A549 (cell line): ENCODE results near the gene C10orf67. TPM values are rescaled to one million over a fixed set of nuclear protein-coding genes. Genes with fewer than 3 reads are reported as not detected.

Source experiments
- ATAC-seq, 2 experiments: fragments of 200-7000 bp in 1 of 2; fragments of >200 bp in 1 of 2; cut with Nextera tagmentation in 1 of 2; cut with Tn5 transposase in 1 of 2; 3 replicates each; pipeline versions ENCODE4 v1.8.0 to v1.9.1; 2018 to 2020; ENCODE audit warnings: mild to moderate bottlenecking in 1 of 2, moderate library complexity in 1 of 2
- CTCF ChIA-PET: fragments of 300-600 bp; sonication (Branson Sonifier 250); formaldehyde crosslinking; extraction: SDS; loops from one replicate; lab custom pipeline; 2021; ENCODE audit warnings: antibody characterized with exemption, inconsistent platforms; lab: Yijun Ruan, JAX
- POLR2A ChIA-PET: fragments of 350-600 bp; formaldehyde crosslinking; extraction: SDS; loops from one replicate; lab custom pipeline; 2021; ENCODE audit warnings: antibody characterized with exemption, inconsistent platforms; lab: Yijun Ruan, JAX
- DNase-seq, 2 experiments: peaks; one replicate each; pipeline versions ENCODE4 v3.0.0 to v3.0.0-alpha.2; 2011 to 2016; ENCODE audit warnings: low read depth in 1 of 2, low spot score in 1 of 2
- FAIRE-seq: peaks from 2 replicates; lab custom pipeline; 2011; peaks lifted over from hg19 to GRCh38; lab: Jason Lieb, UNC
- H3K27ac ChIP-seq, 2 experiments: fragments of >200 bp; sonication (Bioruptor Twin); formaldehyde crosslinking; 3 replicates each; pipeline ENCODE4 v1.5.1; 2016 to 2017
- H3K4me1 ChIP-seq: fragments of >200 bp; sonication (Bioruptor Twin); formaldehyde crosslinking; 3 replicates; pipeline ENCODE4 v1.6.1; 2016
- H3K4me2 ChIP-seq: fragments of >200 bp; sonication (Bioruptor Twin); formaldehyde crosslinking; 3 replicates; pipeline ENCODE4 v1.6.1; 2016
- H3K4me3 ChIP-seq: fragments of >200 bp; sonication (Bioruptor Twin); formaldehyde crosslinking; 3 replicates; pipeline ENCODE4 v1.5.1; 2016
- H3K9me3 ChIP-seq: fragments of >200 bp; sonication (Bioruptor Twin); formaldehyde crosslinking; 3 replicates; pipeline ENCODE4 v1.6.1; 2016
- BHLHE40 ChIP-seq: IDR thresholded peaks from 2 replicates; pipeline ENCODE4 v1.6.1; 2012; ENCODE audit warnings: low read depth, low read length, inconsistent platforms
- CBX2 ChIP-seq: fragments of 200-600 bp; sonication (generic); IDR thresholded peaks from 2 replicates; pipeline ENCODE4 v1.6.1; 2016; ENCODE audit warnings: low read depth, mild to moderate bottlenecking, borderline replicate concordance
- CHD4 ChIP-seq: fragments of 200-600 bp; sonication (generic); IDR thresholded peaks from 2 replicates; pipeline ENCODE4 v1.6.1; 2016; ENCODE audit warnings: antibody characterized with exemption, mild to moderate bottlenecking, borderline replicate concordance
- EHMT2 ChIP-seq: fragments of 200-600 bp; sonication (generic); IDR thresholded peaks from 2 replicates; pipeline ENCODE4 v1.6.1; 2016; ENCODE audit warnings: antibody characterized with exemption, low read depth, mild to moderate bottlenecking, moderate library complexity
- EP300 ChIP-seq, 2 experiments: fragments of >200 bp; sonication (Bioruptor Twin); formaldehyde crosslinking; IDR thresholded peaks; 2 replicates in 1 of 2; 3 replicates in 1 of 2; pipeline ENCODE4 v1.6.1; 2016 to 2017
- FOSB ChIP-seq: fragments of 250-450 bp; sonication (Bioruptor Pico); IDR thresholded peaks from 2 replicates; pipeline ENCODE4 v1.5.0; 2020; ENCODE audit warnings: mild to moderate bottlenecking, moderate library complexity
- FOSL2 ChIP-seq, 2 experiments: fragments of 450-650 bp in 1 of 2; fragments of >200 bp in 1 of 2; sonication (Bioruptor Twin) in 1 of 2; formaldehyde crosslinking; IDR thresholded peaks; 2 replicates each; pipeline versions ENCODE4 v1.5.0 to v1.6.1; 2016 to 2020; ENCODE audit warnings: mild to moderate bottlenecking in 1 of 2, moderate library complexity in 1 of 2
- FOXS1 ChIP-seq: fragments of 250-450 bp; sonication (Bioruptor Pico); IDR thresholded peaks from 2 replicates; pipeline ENCODE4 v1.5.0; 2020; ENCODE audit warnings: mild to moderate bottlenecking, moderate library complexity
- GATA3 ChIP-seq: IDR thresholded peaks from 2 replicates; pipeline ENCODE4 v1.6.1; 2012; ENCODE audit warnings: borderline replicate concordance
- HDAC2 ChIP-seq: fragments of 200-600 bp; sonication (generic); IDR thresholded peaks from 2 replicates; pipeline ENCODE4 v1.6.1; 2016
- HEYL ChIP-seq: fragments of 250-450 bp; sonication (Bioruptor Pico); IDR thresholded peaks from 2 replicates; pipeline ENCODE4 v1.8.0; 2021; ENCODE audit warnings: mild to moderate bottlenecking, moderate library complexity
- HOXA7 ChIP-seq: fragments of 250-450 bp; sonication (Bioruptor Pico); IDR thresholded peaks from 2 replicates; pipeline ENCODE4 v1.5.0; 2020; ENCODE audit warnings: mild to moderate bottlenecking, moderate library complexity
- HOXB13 ChIP-seq: fragments of 250-450 bp; sonication (Bioruptor Pico); IDR thresholded peaks from 2 replicates; pipeline ENCODE4 v1.5.0; 2020; ENCODE audit warnings: low read depth, mild to moderate bottlenecking, moderate library complexity
- KDM5A ChIP-seq: fragments of 200-600 bp; sonication (generic); IDR thresholded peaks from 2 replicates; pipeline ENCODE4 v1.6.1; 2016; ENCODE audit warnings: antibody characterized with exemption, mild to moderate bottlenecking
- MAFK ChIP-seq: fragments of 450-650 bp; IDR thresholded peaks from 2 replicates; pipeline ENCODE4 v1.6.1; 2014; ENCODE audit not compliant: partially characterized antibody
- NFE2L2 ChIP-seq: fragments of 150-350 bp; conservative IDR thresholded peaks from 2 replicates; pipeline ENCODE4 v1.6.1; 2014; ENCODE audit warnings: low read length
- NPAS2 ChIP-seq: fragments of 250-450 bp; sonication (Bioruptor Pico); IDR thresholded peaks from 2 replicates; pipeline ENCODE4 v1.8.0; 2022; ENCODE audit warnings: mild to moderate bottlenecking, moderate library complexity, borderline replicate concordance
- RAD21 ChIP-seq, 2 experiments: fragments of >200 bp in 1 of 2; sonication (Bioruptor Twin) in 1 of 2; formaldehyde crosslinking in 1 of 2; IDR thresholded peaks in 1 of 2; conservative IDR thresholded peaks in 1 of 2; 2 replicates in 1 of 2; 3 replicates in 1 of 2; pipeline ENCODE4 v1.6.1; 2012 to 2018; ENCODE audit warnings: inconsistent platforms in 1 of 2
- RARB ChIP-seq: fragments of 250-450 bp; sonication (Bioruptor Pico); IDR thresholded peaks from 2 replicates; pipeline ENCODE4 v1.8.0; 2021; ENCODE audit warnings: mild to moderate bottlenecking, moderate library complexity
- RFX5 ChIP-seq: fragments of 450-650 bp; IDR thresholded peaks from 2 replicates; pipeline ENCODE4 v1.7.1; 2014; ENCODE audit warnings: antibody characterized with exemption, mild to moderate bottlenecking, moderate library complexity
- RNF2 ChIP-seq: fragments of 200-600 bp; sonication (generic); IDR thresholded peaks from 2 replicates; pipeline ENCODE4 v1.6.1; 2016; ENCODE audit warnings: low read depth, mild to moderate bottlenecking, antibody characterized with exemption, moderate library complexity, borderline replicate concordance
- TFCP2L1 ChIP-seq: fragments of 250-450 bp; sonication (Bioruptor Pico); IDR thresholded peaks from 2 replicates; pipeline ENCODE4 v1.5.0; 2021; ENCODE audit warnings: mild to moderate bottlenecking
- ZNF302 ChIP-seq: fragments of 250-450 bp; sonication (Bioruptor Pico); IDR thresholded peaks from 2 replicates; pipeline ENCODE4 v1.9.0; 2021; ENCODE audit warnings: inconsistent platforms, mild to moderate bottlenecking, moderate library complexity
- ZSCAN20 ChIP-seq: fragments of 250-450 bp; sonication (Bioruptor Pico); IDR thresholded peaks from 2 replicates; pipeline ENCODE4 v1.8.0; 2022; ENCODE audit warnings: mild to moderate bottlenecking, moderate library complexity
- WGBS: methylation state at CpG from one replicate; pipeline ENCODE4 v1.1.6; 2017; ENCODE audit errors: missing lambda C conversion rate; 5-methylcytosine and 5-hydroxymethylcytosine counted together
- polyA plus RNA-seq, 4 experiments: library from polyadenylated mRNA; depleted of rRNA in 3 of 4; stranded (reverse); fragments of >200 nt; fragmentation: RNase III in 1 of 4; extraction: RNeasy Plus Mini Kit Qiagen cat#74134 plus additional on column Dnase treatment in 1 of 4; gene quantifications; 2 replicates in 3 of 4; 3 replicates in 1 of 4; pipeline ENCODE4 v1.2.3, GENCODE V29; 2011 to 2017
- TF ChIP-seq, protein P1 (sequence below): fragments of 200-600 bp; sonication (generic); IDR thresholded peaks from 2 replicates; pipeline ENCODE4 v1.6.1; 2016; ENCODE audit warnings: antibody characterized with exemption, mild to moderate bottlenecking, moderate library complexity
- TF ChIP-seq, protein P2 (sequence below): fragments of >200 bp; sonication (Bioruptor Twin); formaldehyde crosslinking; IDR thresholded peaks from 3 replicates; pipeline ENCODE4 v1.6.1; 2016
- TF ChIP-seq, protein P3 (sequence below): fragments of >200 bp; sonication (Bioruptor Twin); formaldehyde crosslinking; IDR thresholded peaks from 3 replicates; pipeline ENCODE4 v1.5.1; 2016
- TF ChIP-seq, protein P4 (sequence below): fragments of 250-450 bp; sonication (Bioruptor Pico); IDR thresholded peaks from 2 replicates; pipeline ENCODE4 v1.5.0; 2021; ENCODE audit warnings: mild to moderate bottlenecking, moderate library complexity, borderline replicate concordance

The C10orf67 gene
- polyA plus RNA-seq, 2 of the 4 experiments (the other 2 are of a cell fraction): 0.06 to 0.09 TPM

GRCh38 chr10:23171232-23171876, 173.2 kb downstream of the C10orf67 start:
- FAIRE-seq: no peak
- Histone ChIP-seq H3K9me3 (no peaks in the 10 kb centered on the region), H3K4me1 (no peaks in the 10 kb centered on the region)
- no peak for TF ChIP-seq MAFK
- TF ChIP-seq HOXB13 (CRISPR knock-in tag): no peak
- TF ChIP-seq, protein P1, sequence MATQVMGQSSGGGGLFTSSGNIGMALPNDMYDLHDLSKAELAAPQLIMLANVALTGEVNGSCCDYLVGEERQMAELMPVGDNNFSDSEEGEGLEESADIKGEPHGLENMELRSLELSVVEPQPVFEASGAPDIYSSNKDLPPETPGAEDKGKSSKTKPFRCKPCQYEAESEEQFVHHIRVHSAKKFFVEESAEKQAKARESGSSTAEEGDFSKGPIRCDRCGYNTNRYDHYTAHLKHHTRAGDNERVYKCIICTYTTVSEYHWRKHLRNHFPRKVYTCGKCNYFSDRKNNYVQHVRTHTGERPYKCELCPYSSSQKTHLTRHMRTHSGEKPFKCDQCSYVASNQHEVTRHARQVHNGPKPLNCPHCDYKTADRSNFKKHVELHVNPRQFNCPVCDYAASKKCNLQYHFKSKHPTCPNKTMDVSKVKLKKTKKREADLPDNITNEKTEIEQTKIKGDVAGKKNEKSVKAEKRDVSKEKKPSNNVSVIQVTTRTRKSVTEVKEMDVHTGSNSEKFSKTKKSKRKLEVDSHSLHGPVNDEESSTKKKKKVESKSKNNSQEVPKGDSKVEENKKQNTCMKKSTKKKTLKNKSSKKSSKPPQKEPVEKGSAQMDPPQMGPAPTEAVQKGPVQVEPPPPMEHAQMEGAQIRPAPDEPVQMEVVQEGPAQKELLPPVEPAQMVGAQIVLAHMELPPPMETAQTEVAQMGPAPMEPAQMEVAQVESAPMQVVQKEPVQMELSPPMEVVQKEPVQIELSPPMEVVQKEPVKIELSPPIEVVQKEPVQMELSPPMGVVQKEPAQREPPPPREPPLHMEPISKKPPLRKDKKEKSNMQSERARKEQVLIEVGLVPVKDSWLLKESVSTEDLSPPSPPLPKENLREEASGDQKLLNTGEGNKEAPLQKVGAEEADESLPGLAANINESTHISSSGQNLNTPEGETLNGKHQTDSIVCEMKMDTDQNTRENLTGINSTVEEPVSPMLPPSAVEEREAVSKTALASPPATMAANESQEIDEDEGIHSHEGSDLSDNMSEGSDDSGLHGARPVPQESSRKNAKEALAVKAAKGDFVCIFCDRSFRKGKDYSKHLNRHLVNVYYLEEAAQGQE: peak; percentile 86
- 0 out of 2 replicates have a peak, but pooled peaks have one; percentile 39 for TF ChIP-seq EHMT2
- TF ChIP-seq ZNF302 (CRISPR knock-in tag): no peak
- TF ChIP-seq, all 56 proteins: peak for 2
- ATAC-seq: peak in 1 of 2 experiments; percentile 70; a peak in 2 of 6 replicates
- ChIA-PET POLR2A (no interaction called here), CTCF (no interaction called here)
- DNase-seq: peak in 1 of 2 experiments; percentile 14
- Histone ChIP-seq H3K4me3 (no peak overlapping the region), H3K4me2 (no peak overlapping the region), H3K27ac (no peak overlapping the region)
- 40% methylated on average over 24 of the region's 26 CpGs for WGBS

DNA sequence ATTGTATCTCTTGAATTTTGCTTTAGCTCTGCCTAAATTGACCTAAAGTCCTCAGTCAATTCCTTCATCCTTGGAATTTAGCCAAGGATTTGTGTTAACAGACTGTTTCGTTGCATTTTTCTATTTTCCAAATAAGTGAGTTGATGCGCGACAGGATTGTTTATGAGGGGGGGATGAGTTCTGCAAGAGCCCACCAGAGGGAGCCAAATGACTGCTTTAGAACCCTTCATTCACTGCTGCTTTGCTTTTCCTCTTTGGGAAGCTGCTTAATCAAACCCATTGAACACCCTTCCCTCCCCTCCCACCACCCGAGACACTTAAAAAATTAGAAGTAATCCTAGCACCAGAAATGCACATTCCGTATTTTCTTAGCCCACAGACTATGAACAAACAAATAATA, 186.2 kb downstream of the C10orf67 start:
- Histone ChIP-seq H3K4me1 (peaks cover 3% of the 10 kb centered on the region; the same call in 1 of the 3 replicates), H3K4me2 (peak overlapping the region; percentile 79), H3K9me3 (no peaks in the 10 kb centered on the region), H3K27ac (no peak overlapping the region), H3K4me3 (peak overlapping the region; percentile 29; the same call in 1 of the 3 replicates)
- ChIA-PET CTCF (interaction anchor here (0.6 to 6.7 kb wide), 67 partner anchors 8 to 1712 kb away, joined by 3 to 78 read pairs (median 4); no protein-coding TSS in a partner anchor), POLR2A (no interaction called here)
- WGBS: 2% methylated on average over 5 of the region's 5 CpGs
- DNase-seq: peak; percentile 71 to 78
- peak; percentile 75 to 91; a peak in 5 of 6 replicates for ATAC-seq
- no peak for FAIRE-seq
- TF ChIP-seq FOSL2 (IDR thresholded peaks at IDR 0.05) (no peak), FOSL2 (CRISPR knock-in tag; IDR thresholded peaks at IDR 0.05) (no peak), RAD21 (conservative IDR thresholded peaks at IDR 0.05 in 1 of 2, IDR thresholded peaks at IDR 0.05 in 1 of 2) (peak; percentile 88 to 90), HDAC2 (no peak), GATA3 (no peak), ZSCAN20 (CRISPR knock-in tag) (no peak), HEYL (no peak), EP300 (IDR thresholded peaks at IDR 0.05) (no peak), CBX2 (no peak), HOXB13 (CRISPR knock-in tag) (no peak), RARB (CRISPR knock-in tag) (no peak), NFE2L2 (no peak), EHMT2 (no peak), RFX5 (no peak), BHLHE40 (no peak), HOXA7 (CRISPR knock-in tag) (no peak), KDM5A (no peak), FOXS1 (CRISPR knock-in tag) (no peak), NPAS2 (no peak), RNF2 (no peak), FOSB (CRISPR knock-in tag) (no peak), CHD4 (no peak), TFCP2L1 (CRISPR knock-in tag) (no peak)
- TF ChIP-seq, protein P2, sequence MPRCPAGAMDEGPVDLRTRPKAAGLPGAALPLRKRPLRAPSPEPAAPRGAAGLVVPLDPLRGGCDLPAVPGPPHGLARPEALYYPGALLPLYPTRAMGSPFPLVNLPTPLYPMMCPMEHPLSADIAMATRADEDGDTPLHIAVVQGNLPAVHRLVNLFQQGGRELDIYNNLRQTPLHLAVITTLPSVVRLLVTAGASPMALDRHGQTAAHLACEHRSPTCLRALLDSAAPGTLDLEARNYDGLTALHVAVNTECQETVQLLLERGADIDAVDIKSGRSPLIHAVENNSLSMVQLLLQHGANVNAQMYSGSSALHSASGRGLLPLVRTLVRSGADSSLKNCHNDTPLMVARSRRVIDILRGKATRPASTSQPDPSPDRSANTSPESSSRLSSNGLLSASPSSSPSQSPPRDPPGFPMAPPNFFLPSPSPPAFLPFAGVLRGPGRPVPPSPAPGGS: no peak
- TF ChIP-seq, protein P3, sequence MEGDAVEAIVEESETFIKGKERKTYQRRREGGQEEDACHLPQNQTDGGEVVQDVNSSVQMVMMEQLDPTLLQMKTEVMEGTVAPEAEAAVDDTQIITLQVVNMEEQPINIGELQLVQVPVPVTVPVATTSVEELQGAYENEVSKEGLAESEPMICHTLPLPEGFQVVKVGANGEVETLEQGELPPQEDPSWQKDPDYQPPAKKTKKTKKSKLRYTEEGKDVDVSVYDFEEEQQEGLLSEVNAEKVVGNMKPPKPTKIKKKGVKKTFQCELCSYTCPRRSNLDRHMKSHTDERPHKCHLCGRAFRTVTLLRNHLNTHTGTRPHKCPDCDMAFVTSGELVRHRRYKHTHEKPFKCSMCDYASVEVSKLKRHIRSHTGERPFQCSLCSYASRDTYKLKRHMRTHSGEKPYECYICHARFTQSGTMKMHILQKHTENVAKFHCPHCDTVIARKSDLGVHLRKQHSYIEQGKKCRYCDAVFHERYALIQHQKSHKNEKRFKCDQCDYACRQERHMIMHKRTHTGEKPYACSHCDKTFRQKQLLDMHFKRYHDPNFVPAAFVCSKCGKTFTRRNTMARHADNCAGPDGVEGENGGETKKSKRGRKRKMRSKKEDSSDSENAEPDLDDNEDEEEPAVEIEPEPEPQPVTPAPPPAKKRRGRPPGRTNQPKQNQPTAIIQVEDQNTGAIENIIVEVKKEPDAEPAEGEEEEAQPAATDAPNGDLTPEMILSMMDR: peak; percentile 91
- TF ChIP-seq, protein P4, sequence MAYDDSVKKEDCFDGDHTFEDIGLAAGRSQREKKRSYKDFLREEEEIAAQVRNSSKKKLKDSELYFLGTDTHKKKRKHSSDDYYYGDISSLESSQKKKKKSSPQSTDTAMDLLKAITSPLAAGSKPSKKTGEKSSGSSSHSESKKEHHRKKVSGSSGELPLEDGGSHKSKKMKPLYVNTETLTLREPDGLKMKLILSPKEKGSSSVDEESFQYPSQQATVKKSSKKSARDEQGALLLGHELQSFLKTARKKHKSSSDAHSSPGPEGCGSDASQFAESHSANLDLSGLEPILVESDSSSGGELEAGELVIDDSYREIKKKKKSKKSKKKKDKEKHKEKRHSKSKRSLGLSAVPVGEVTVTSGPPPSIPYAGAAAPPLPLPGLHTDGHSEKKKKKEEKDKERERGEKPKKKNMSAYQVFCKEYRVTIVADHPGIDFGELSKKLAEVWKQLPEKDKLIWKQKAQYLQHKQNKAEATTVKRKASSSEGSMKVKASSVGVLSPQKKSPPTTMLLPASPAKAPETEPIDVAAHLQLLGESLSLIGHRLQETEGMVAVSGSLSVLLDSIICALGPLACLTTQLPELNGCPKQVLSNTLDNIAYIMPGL (CRISPR knock-in tag): no peak
